HG02678 (cell line): ENCODE results near the gene FEZF1.

ENCODE experiments used
- ATAC-seq: cut with Tn5 transposase; IDR thresholded peaks from one replicate; pipeline ENCODE4 v1.9.1; 2021; ENCODE audit warnings: mild to moderate bottlenecking, moderate library complexity; ENCODE audit not compliant: unreplicated experiment

FEZF1 gene

GRCh38 chr7:122273117-122273516 lies 31.4 kb downstream of the FEZF1 start:
- no peak for ATAC-seq

GRCh38 chr7:122269241-122269640 lies 35.3 kb downstream of the FEZF1 start:
- ATAC-seq: no peak

- no peak for ATAC-seq
Measured at GRCh38 chr7:122268101-122268500, 36.4 kb downstream of the FEZF1 start.

DNA sequence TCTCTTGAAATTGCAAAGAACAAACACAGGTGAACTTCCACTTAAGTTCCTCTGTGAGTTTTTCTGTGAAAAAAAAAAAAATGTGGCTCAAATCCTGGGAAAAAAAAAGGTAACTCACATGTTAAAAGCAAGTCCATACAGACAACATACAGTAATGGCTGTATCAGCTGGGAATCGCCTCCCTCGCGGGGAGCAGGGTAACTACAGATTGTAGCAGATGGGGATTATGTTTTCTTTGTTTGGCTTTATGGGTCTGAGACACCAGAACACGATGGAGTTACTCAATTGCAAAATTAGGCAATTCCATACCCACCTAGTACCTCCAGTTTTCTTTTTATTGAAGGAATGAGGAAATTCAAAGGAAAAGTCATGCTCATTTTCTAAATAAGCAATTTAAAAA lies 42.3 kb downstream of the FEZF1 start:
- no peak for ATAC-seq

DNA sequence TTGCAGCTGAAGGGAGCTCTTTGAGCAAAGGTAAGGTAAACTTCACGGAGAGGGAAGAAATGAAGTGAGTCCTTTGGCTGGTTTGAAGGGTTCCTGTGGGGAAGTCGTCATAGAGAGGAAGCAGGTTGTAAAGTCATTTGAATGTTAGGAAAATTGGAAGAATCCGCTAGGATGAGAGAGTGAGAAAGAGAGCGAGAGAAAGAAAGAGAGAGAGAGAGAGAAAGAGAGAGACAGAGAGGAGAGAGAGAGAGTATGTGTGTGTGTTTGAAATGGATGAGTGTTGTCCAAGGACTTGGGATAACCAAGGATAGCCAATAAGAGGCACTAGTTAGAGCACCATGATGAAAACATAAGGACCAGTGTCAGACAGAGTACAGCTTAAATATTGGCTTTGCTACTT lies 43.1 kb downstream of the FEZF1 start:
- ATAC-seq: no peak

DNA sequence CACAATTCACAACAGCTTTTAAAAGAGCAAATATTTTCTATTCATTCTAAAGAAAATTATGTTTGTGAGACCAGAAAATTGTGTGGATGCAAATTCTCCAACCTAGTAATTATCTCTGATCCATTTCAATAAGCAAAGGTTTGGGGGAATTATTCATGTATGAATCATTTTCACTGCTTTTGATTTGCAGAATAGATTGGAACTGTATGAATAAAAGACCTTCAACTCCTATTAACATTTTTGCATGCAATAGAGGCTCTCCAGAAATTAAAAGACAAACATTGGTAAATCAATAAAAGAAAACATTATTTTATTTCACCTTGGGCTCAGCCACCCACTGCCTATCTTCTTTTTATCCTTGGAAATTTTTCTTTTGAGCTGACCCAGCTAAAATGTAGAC lies 43.5 kb downstream of the FEZF1 start:
- no peak for ATAC-seq

DNA sequence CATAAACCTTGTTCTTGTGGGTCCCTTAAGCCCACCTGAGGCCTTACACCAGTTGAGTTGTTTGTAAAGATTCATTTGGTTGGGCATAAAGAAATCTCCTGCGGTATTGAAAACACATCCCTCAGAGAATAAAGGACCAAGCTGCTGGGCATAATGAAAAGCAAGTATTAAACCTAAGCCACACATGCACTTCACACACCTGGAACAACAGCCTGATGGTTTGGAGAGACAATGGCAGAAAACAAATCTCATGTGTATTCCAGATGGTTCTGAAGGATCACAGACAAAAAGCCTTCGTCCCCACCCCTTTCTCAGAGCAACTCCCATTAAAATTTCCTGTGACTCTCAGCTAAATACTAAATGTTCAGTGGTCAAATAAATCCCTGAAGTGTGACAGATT lies 44.2 kb downstream of the FEZF1 start:
- no peak for ATAC-seq

DNA sequence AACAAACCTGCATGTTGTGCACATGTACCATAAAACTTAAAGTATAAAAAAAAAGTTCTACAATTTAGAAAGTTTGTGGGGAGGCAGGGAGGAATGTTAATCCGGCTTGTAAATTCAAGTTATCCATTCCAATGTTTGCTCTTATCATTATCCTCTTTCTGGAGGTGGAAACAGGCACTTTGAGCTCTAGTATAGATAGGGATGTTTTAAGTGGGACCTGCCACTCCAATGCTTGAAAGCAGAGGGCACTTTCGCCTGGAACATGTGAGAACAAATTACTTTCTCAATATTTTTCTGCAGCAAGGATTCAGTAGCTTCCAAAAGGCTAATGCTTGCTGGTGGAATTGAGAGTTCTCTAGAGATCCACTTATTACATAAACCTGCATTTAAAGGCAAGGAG lies 45.6 kb downstream of the FEZF1 start:
- no peak for ATAC-seq

- ATAC-seq: no peak
Measured at GRCh38 chr7:122257056-122257455, 47.5 kb downstream of the FEZF1 start.

GRCh38 chr7:122256046-122256445 lies 48.5 kb downstream of the FEZF1 start:
- ATAC-seq: no peak

DNA sequence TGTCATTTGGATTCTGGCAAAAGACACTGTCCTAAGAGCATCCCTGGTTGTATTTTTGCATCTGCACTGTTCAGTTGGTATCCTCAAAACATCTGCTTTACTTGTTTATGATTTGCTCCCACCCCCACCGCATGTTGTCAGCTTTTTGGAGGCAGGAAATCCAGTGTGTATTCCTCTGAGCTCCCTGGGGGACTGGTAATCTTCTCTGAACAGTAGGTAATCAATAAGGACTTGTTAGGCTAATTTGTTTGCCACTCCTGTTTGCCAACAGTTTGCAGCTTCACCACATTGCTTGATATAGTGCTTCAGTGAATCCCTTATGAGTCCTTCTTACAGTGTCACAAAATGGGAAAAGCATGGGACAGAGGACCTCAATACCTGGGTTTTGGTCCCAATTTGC lies 49.1 kb downstream of the FEZF1 start:
- ATAC-seq: no peak
